Islet precursor cell (in vitro differentiated cells): ENCODE measurements around the gene FCN2.

Source experiments
- DNase-seq: peaks from one replicate; pipeline ENCODE4 v3.0.0-alpha.2; 2018

Gene FCN2

DNA sequence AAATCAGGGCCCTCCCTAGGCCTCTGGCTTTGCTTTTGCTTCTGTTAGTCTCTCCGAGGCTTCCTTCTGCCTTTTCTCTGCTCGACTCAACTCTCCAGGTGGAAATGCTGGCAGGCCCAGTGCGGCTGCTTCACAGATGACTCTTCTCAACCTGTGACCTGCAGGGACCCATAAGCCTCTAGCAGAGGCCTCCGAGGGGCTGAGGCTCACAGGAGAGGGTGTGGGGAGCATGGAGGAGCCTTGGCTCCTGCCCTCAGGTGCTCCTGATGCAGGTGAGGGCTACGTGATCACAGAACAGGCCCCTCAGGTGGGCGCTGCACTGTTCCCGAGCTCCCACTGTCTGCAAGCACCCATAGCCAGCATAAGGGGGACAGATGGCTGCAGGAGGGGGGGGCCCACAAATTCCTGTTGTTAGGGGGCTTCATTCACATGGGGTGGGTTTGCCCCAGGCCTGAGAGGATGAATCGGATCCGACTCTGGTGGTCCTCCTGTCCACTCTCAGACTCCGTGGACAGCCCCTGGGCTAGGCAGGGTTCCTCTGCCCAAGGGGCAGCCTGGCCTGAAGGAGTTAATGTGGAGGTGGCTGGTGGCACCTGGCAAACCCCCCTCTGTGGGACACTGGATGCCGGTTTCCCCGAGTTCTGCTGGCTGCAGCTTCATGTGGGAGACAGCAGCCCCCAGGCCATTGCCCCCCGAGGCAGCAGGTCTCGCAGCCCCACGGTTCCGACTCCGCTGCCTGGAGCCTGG, 10.9 kb upstream of the FCN2 start:
- peak; percentile 49 for DNase-seq

DNA sequence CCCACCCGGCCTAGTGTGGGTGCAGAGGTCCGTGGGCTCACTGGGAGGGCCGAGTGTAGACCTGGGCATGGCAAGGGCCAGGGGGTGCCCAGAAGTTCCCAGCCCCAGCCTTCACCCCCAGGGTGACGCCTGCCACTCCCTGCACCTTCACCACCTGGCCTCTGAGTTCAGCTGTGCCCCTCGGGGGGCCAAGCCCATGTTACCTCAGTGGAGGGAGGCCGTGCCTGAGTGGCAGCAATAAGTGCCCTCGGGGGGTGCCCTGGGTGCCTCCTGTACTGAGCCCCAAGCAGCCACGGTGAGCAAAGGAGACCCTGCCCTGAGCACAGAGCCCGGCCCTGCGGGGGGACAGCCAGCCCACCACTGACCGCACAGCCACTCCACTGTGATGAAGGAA, 10.3 kb upstream of the FCN2 start:
- peak; percentile 41 for DNase-seq

DNA sequence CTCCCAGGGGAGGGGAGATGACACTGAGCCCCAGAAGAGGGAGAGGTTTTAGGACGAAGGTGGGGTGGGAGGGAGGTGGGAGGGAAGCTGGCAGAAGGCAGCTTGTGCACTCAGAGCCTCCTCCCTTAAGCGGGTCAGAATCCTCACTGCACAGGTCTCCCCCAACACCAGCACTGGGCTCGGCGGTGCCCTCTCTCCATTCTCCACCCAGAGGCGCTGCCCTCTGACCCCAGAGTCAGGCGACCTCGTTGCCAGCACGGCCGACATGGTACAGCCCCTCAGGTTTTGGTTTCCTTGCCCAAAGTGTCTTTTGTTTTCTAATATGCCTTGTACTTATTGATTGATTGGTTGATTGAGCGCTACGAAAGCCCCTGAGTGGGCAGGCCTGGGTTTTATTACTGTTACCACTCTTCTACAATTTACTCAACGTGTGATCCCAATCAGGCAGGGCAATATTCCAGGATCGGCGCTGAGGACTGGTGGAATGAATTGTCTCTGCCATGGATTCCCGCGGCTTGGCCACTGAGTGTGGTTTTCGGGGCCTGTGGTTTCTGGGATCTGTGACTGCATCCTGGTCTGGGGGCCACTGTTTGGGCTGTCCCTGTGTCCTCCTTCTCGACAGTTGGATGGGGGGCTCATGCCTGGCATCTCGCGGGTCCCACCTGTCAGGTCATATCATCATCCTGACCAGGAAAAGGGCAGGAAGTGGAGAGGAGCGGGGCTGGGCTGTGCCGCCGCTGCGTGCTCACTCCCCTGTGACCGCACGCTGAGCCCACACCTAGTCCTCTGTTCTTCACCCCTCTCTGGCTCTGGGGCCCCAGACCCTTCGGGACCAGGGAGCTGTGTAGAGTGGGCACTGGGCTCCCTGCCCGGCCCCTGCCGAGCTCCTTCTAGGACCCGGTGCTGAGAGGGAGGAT, 9.6 kb upstream of the FCN2 start:
- peak; percentile 44 for DNase-seq

DNA sequence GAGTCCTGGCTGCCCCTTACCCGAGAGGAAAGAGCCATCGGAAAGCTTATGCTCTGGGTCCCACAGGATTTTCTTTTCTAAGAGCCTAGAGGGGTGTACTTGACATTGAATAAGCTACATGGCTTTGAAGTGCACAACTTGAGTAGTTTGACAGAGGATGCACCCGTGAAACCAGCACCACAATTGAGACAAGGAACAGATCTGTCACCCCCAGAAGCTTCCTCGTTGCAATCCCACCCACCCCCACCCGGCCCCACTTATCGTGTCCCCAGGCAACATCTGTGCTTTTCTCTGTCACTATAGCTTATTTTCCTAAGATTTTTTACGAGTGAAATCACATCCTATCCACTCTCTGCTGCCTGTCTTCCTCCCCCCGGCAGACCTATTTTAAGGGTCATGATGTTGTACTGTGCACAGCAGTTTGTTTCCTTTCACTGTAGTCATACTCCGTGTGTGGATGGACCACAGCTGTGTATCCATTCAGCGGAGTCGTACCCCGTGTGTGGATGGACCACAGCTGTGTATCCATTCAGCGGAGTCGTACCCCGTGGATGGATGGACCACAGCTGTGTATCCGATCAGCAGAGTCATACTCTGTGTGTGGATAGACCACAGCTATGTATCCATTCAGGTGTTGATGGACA, 8.8 kb upstream of the FCN2 start:
- DNase-seq: peak; percentile 22

DNA sequence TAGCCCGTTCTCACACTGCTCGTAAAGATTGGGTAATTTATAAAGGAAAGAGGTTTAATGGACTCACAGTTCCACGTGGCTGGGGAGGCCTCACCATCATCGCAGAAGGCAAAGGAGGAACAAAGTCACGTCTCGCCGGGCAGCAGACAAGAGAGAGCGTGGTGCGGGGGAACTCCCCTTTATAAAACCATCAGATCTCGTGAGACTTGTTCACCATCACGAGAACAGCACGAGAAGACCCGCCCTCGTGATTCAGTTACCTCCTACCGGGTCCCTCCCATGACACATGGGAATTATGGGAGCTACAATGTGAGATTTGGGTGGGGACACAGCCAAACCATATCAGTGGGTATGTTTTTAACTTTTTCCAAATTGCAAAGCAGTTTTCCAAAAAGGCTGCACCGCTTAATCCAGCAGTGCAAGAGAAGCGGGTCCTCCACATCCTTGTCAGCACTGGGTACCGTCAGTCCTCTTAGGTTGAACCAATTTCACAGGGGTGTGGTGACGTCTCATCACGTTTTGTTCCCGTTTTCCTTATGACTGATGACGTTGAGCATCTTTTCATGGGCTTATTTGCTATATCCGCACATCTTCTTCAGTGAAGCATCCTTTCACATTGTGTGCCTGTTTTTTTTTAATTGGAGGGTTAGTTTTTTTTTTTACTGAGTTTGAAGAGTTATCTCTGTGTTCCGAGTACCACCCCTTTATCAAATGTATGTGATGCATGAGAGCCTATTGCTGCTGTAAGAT, 8.0 kb upstream of the FCN2 start:
- peak; percentile 19 for DNase-seq

DNA sequence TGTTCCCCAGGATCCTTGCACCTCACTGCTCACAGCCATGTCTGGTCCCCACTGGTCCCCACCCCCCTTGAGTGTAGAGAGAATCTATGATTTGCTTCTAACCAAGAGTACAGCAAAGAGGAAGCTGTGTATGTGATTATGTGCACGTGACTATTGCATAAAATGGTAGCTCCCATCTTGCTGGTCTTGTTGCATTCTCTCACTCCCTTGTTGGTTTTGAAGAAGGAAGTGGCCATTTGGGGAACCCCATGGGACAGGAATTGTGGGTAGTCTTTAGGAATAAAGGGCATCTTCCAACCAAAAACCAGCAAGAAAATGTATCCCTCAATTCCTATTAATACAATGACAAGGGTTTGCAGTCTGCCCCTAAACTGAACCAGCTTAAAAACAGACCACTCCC, 5.2 kb upstream of the FCN2 start:
- peak; percentile 17 for DNase-seq

DNA sequence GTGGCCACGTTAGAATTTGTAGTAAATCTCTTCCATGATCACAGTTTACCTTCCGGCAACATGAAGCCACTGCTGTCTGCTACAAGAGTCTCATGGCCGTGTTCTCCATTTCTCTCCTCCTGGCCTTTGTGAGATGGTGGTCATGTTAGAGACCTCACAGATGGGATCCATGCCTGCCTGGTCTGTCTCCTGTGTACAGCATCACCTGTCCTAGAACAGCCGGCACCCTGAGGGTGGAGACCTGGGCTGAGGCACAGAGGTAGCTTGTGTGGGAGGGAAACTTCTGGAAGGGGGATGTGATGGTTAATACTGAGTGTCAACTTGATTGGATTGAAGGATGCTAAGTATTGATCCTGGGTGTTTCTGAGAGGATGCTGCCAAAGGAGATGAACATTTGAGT, 3.1 kb upstream of the FCN2 start:
- DNase-seq: peak; percentile 27

DNA sequence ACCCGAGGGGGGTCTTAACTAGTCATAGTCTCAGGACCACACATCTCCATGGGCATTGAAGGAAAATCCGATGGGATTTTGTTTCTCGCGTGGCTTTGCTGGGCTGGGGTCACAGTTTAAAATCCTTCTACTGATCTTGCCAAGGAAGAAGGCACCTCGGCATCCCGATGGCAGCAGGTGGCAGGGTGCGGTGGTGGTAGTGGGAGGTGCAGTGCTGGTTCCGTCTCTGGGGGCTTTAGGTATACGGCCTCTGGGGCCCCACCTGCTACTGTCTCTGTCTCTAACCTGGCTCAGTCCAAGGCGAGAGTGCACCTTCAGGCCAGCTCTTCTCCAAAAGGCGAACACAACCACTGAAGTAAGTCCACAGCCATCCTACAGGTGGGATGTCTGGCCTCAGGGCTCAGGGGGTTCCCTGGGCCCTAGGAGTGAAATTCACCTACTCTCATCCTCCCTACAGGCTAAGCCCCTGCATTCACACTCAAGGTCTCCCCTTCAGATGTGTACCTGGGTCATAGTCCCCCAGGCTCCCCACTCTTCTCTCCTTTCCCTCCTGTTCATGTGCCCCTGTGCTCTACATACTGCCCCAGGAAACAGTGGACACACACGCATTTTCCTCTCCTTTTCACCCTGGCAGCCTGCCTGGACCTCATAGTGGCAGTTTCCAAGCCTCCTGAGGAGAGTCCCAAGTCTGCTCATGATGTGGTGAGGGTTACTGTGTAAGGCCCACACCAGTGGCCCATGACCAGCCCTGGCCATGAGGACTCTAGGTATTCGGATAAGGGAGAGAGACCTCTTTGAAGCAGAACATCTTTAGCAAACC, 736 bp upstream of the FCN2 start:
- DNase-seq: no peak

DNA sequence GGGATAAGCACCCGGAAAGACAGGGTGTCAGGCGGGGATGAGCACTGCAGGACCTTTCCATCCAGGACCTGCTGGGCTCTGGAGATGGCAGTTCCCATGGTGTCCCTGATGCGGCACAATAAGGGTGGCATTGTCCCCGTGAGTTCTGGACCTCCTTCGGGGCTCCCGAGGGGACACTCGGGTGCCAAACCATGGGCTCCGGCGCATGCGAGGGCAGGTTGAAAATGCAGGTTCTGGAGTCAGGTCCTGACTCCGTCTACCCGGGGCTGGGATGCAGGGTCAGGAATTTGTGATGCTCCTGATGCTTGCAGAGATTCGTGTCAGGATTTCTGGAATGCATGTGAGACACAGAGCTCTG, 682 bp downstream of the FCN2 start:
- DNase-seq: no peak

DNA sequence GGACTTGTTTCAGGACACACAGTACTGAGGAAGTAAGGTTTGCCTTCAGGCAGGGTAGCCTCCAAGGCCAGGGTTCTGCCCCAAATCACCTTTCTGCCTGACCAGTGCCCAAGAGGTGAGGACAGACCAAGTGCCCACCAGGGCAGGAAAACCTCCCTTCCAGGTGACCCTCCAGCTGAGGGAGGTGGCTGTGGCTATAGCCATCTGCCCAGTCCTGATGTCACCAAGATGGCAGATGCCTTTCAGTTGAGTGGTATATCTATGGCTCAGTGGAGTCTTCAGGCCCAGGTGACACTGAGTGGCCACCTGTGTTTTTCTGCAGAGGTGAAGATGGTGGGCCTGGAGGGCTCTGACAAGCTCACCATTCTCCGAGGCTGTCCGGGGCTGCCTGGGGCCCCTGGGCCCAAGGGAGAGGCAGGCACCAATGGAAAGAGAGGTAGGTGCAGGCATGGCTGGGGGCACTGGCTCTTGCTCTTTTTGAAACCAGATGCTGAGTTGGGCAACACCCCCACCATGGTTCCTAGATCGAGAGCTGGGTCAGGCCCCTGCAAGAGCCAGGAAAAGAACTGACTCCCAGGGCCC, 1.7 kb downstream of the FCN2 start:
- no peak for DNase-seq

DNA sequence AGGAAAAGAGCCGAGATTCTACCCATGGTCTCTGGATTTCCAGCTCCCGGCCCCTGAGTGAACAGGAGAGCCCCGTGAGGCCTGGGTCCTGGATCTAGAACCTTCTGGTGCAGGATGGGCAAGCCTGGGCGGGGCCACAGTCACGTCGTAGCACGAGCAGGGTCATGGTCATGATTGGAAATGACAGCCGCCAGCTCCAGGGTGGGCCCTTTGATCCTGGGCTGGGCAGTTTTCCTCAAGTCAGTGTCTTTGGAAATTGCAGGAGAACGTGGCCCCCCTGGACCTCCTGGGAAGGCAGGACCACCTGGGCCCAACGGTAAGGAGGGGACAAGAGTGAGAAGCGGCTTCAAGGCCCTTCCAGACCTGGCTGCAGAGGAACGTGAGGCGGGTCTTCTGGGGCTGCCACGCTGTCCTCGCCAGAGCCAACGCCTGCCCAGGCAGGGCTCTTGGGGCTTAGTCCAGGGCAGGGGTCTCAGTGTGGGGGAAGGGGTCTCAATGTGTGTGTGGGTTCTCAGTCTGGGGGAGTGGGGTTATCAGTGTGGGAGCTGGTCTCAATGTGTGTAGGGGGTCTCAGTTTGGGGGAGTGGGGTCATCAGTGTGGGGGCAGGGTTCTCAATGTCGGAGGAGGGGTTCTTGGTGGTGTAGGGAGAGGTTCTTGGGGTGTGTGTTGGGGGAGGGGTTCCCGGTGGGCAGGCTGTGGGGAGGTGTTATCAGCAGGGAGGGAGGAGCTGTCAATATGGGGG, 2.6 kb downstream of the FCN2 start:
- DNase-seq: no peak

DNA sequence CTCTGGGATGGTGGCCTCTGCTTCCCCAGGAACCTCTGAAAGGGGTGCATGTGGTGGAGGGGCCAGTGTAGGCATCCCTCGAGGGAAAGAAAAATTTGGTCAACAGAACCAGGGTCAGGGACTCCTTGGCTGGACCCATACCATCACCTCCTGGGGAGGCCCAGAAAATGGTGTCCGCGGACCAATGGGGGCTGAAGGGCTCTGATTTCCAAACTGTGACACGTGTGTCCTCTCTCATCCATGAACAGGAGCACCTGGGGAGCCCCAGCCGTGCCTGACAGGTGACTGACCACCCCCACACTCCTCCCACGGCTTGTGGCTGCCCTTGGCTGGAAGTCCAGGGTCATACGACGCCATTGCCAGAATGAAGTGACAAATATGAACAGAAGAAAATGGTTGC, 3.9 kb downstream of the FCN2 start:
- DNase-seq: no peak

DNA sequence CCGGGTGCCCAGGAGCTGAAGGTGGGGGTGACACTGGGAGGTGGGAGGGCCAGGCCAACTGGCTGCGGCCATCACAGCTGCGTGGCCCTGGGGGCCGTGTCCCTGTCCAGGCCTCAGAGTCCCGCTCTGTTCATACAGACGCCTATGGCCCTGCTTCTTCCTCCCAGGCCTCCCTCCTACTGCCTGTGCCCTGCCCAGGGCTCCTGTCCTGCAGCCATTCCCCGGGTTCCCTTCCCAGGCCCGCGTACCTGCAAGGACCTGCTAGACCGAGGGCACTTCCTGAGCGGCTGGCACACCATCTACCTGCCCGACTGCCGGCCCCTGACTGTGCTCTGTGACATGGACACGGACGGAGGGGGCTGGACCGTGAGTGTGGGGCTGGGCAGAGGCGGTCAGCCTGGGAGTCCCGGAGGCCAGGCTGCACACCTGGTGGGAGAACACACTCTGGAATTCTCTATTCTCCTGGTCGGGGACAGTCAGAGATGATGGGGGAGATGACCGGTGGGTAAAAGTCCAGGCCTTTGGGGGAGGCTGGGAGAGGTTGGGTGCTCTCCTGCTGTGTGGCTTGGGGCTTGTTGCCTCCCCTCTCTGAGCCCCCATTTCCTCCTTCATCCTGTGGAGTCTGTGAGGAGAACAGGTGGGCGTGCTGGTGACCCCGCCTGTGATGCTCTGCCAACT, 4.5 kb downstream of the FCN2 start:
- no peak for DNase-seq

DNA sequence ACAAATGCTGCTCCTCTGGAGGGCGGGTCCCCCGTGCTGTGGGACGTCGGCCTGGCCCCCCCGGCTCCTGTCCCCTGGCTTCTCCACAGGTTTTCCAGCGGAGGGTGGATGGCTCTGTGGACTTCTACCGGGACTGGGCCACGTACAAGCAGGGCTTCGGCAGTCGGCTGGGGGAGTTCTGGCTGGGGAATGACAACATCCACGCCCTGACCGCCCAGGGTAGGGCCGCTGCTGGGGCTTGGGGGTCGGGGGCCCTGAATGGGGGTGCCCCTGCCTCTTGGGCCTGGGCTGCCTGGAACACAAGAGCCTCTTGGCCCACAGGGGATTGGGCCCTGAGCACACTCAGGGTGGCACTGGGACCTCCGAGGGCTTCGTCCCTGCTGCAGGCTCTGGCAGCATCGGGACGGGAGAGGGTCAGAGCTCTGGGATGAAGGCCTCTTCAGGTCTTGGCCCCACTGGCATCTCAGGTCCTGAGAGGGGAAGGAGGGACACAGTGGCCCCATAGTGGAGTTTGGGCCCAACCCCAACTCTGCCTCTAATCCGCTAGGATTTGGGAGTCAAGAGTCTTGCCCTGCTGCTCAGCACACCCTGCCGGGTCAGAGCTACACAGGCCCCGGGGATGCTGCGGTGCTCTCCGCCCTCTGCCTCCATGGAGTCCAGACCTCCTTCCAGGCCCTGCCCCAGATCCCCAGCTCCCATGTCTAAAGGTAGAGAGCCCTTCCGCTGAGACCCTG, 5.2 kb downstream of the FCN2 start:
- no peak for DNase-seq

DNA sequence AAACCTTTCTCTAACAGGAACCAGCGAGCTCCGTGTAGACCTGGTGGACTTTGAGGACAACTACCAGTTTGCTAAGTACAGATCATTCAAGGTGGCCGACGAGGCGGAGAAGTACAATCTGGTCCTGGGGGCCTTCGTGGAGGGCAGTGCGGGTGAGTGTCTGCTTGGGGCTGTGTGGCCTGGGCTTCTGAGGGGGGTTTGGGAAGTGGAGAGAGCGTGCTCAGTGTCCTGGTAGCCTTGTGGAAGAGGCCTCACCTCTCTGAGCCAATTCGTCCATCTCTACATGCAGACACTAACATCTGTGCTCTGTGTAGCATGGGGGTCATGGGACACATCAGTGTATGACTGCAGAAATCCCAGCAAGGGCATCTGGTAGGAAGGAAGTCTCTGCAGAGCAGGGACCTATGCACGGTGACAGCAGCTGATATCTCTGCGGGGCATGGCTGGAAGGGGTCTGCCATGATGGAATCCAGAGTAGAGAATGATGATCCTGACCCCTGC, 5.9 kb downstream of the FCN2 start:
- DNase-seq: no peak

DNA sequence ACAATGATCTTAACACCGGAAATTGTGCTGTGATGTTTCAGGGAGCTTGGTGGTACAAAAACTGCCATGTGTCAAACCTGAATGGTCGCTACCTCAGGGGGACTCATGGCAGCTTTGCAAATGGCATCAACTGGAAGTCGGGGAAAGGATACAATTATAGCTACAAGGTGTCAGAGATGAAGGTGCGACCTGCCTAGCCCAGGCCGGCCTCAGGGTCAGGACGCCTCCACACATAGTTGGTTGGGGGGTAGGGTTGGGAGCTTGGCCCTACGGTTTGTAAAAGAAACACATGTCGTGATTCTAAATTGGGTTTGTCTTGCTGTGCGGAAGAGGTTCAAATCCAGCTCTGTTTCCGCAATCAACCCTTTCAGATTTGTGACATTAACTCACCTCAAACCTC, 6.6 kb downstream of the FCN2 start:
- no peak for DNase-seq

DNA sequence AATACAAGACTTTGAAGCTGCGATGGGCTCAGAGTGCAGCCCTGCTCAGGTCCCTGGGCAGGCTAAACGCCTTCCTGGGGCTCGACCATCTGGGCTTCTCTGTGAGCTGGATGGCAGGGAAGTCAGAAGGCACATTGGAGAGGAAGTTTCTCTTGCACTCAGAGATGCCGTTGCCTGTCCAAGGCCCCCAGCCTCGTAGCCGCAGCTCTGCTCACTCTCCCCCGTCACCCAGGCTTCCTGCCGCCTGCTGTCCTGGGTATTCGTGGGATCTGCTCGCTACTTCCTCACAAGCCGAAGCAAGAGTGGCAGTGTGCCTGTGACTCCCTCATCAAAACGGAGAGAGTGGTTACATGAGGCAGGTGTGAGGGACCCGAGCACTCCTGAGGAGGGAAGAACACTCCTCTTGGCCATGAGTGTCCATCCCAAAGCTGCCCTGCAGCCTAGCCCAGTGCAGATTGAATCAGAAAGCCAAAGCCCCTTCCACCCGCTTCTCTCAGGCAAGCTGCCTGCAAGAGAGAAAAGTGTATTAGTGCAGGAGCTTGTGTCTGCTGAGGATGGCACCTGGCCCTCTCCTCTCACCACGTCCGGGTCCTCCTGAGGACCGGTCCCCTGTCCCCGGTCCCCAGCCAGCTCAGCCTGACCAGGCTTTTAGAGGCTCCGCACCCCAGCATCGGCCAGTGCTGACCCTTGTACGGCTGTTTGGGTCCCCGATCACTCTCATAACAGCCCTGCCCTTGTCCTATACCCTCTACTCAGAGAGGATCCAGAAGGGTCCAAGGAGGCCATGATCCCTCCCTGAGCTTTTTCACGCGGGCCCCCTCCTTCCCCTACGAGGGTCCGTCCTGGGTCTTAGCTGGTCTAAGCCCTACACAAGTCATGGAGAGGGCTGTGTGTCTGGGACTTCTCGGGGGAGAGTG, 7.3 kb downstream of the FCN2 start:
- peak; percentile 45 for DNase-seq

DNA sequence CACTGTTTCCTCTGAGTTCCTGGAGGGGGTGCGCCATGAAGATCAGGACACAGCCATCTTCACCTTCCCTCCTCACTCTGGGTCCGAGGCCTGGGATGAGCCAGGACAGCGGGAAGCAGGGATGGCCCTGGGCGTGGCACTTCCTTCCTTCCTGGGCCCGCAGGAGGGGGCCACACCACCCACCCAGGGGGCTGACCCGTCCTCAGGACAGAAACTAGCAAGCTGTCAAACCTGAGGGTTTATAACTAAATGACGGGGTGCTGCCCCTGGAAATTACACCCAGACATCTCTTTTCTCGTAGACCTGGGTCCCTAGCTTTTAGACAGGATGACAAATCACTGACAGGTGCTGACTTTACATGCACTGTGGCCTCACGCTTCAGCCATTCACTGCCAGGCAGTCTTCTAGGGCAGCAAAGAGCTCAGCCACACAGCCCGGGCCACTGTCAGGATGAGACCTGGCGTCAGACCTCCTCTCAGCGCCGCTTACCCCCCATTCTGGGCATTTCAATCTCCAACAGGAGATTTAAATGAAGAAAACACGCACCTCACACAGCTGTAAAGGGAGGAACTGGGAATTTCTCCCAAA, 8.1 kb downstream of the FCN2 start:
- no peak for DNase-seq
